ENCODE results near the gene SGTA.

GRCh38 chr19:2827840-2828489, 44.9 kb upstream of the SGTA start:
- TF ChIP-seq CTCF (IDR thresholded peaks at IDR 0.05) (no peak), POLR2A (IDR thresholded peaks at IDR 0.05) (no peak)
